HG02623 (cell line): ENCODE measurements around the gene SOST.

Experiments used
- ATAC-seq: cut with Tn5 transposase; IDR thresholded peaks from one replicate; pipeline ENCODE4 v1.9.1; 2021; ENCODE audit warnings: moderate library complexity; ENCODE audit not compliant: unreplicated experiment

Gene SOST

DNA sequence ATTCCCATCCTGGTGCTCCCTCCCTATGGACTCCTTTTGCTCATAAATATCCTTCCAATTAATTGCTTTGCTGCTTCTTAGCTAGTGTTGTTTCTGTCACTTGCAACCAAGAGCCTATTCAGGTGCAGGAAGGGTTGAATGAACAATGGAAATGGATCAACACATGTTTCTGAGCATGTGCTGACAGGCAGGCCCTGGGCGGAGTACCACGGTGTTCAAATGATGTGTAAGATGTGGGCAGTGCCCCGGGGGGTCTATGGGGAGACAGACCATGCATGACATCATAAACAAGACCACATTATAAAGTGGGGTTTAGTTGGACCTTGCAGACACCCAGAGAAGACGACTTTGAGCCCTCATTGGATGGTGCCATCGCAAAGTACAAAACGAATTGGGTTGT, 48.5 kb downstream of the SOST start:
- ATAC-seq, result no peak

DNA sequence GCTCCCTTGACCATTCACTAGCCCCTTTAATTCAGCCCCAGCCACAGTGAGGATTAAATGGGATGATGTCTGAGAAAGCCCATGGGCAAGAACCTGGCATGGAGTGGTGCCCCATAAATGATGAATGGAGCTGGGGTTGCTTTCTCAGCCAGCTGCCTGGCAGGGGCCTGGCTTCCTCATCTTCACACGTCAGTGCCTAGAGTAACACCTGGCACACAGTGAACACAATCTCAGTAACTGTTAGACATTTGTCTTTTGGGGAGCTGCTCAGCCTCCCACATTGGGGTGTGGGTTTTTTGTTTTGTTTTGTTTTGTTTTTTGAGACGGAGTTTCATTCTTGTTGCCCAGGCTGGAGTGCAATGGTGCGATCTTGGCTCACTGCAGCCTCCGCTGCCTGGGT, 49.4 kb downstream of the SOST start:
- no peak for ATAC-seq

DNA sequence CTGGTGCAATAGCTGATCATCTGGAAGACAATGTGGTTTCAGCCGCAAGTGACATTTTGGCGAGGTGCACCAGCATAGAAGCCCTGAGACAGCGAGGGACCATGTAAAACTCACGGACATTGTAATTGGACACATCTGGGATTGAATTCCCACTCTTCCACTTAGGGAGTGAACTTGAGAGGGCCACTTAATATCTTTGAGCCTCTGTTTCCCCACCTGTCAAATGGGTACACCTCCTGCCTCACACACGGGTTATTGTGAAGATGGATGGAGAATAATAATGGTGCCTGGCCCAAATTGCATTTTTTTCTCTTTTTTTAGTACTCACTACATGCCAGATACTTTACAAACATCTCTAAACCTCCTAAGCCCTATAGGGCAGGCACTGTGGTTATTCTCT, 51.4 kb downstream of the SOST start:
- no peak for ATAC-seq

DNA sequence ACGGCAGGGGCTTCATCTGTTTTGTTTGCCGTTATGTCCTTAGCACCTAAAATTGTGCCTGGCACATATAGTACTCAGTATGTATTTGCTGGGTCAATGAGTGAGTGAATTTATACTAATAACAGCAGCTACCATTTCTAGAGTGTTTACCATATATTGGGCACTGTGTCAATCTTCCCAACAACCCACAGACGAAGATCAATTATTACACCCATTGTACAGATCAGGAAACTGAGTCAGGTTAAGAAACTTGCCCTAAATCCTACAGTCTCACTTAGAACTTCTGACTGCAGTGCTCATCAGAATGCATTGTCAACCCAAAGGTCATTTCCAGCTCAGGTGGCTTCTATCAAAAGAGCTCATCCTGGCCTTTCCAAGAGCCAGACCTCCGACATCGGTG, 52.4 kb downstream of the SOST start:
- ATAC-seq, result no peak
